HL-60 (cell line): Measurements from ENCODE around the gene MALRD1.

Experiments
- DNase-seq, 2 experiments: peaks; one replicate each; pipeline ENCODE4 v3.0.0-alpha.2; 2010 to 2020; ENCODE audit warnings: low read depth in 1 of 2, low spot score in 1 of 2
- H3K27ac ChIP-seq: fragments of 250-450 bp; sonication (Bioruptor Pico); replicated peaks from 2 replicates; pipeline ENCODE4 v1.5.1; 2020; ENCODE audit warnings: mild to moderate bottlenecking, moderate library complexity
- H3K27me3 ChIP-seq: fragments of 250-450 bp; sonication (Bioruptor Pico); 2 replicates; pipeline ENCODE4 v1.5.1; 2021; ENCODE audit warnings: mild to moderate bottlenecking, moderate library complexity; ENCODE audit not compliant: insufficient read depth, poor library complexity, severe bottlenecking
- H3K4me3 ChIP-seq: replicated peaks from 2 replicates; pipeline ENCODE4 v1.5.1; 2011; ENCODE audit warnings: mild to moderate bottlenecking, control low read depth, low read length; ENCODE audit not compliant: insufficient read depth
- CTCF ChIP-seq: IDR thresholded peaks from one replicate; pipeline ENCODE4 v1.5.1; 2011; ENCODE audit warnings: low read length, control low read depth, inconsistent platforms; ENCODE audit not compliant: insufficient read depth
- GABPA ChIP-seq: IDR thresholded peaks from 2 replicates; pipeline ENCODE4 v1.6.1; 2012; ENCODE audit warnings: low read depth
- POLR2AphosphoS5 ChIP-seq: IDR thresholded peaks from 2 replicates; pipeline ENCODE4 v1.6.1; 2012; ENCODE audit warnings: low read depth
- REST ChIP-seq: IDR thresholded peaks from 2 replicates; pipeline ENCODE4 v1.6.1; 2012; ENCODE audit warnings: low read depth; ENCODE audit not compliant: insufficient replicate concordance
- SPI1 ChIP-seq: IDR thresholded peaks from 2 replicates; pipeline ENCODE4 v1.6.1; 2012; ENCODE audit warnings: low read depth, mild to moderate bottlenecking, borderline replicate concordance

Gene MALRD1

GRCh38 chr10:19169684-19170083, 121.1 kb downstream of the MALRD1 start:
- DNase-seq, result no peak
- Histone ChIP-seq H3K27ac (no peak overlapping the region), H3K27me3 (no peaks in the 10 kb centered on the region), H3K4me3 (no peak overlapping the region)
- no peak for TF ChIP-seq REST
- no peak for TF ChIP-seq CTCF
- no peak for TF ChIP-seq GABPA
- no peak for TF ChIP-seq POLR2AphosphoS5
- no peak for TF ChIP-seq SPI1

- Histone ChIP-seq H3K4me3 (no peak overlapping the region), H3K27ac (no peak overlapping the region), H3K27me3 (no peaks in the 10 kb centered on the region)
- TF ChIP-seq REST (no peak), SPI1 (no peak), CTCF (no peak), GABPA (no peak), POLR2AphosphoS5 (no peak)
- no peak for DNase-seq
Measured at GRCh38 chr10:19178675-19179074, 130.1 kb downstream of the MALRD1 start.

GRCh38 chr10:19184891-19185290, 136.3 kb downstream of the MALRD1 start:
- no peak overlapping the region for H3K4me3 ChIP-seq
- no peak for DNase-seq
- no peaks in the 10 kb centered on the region for H3K27me3 ChIP-seq
- TF ChIP-seq SPI1, result no peak
- TF ChIP-seq GABPA, result no peak
- TF ChIP-seq CTCF, result no peak
- no peak for TF ChIP-seq REST
- TF ChIP-seq POLR2AphosphoS5, result no peak
- no peak overlapping the region for H3K27ac ChIP-seq
